ENCODE measurements around the gene TNNI3K. TPM values are rescaled to one million over a fixed set of nuclear protein-coding genes. Genes with fewer than 3 reads are reported as not detected.

The TNNI3K gene
- total RNA-seq, 1 experiment from 2014 or later = 0.49 TPM

GRCh38 chr1:74455390-74455789 is 220.2 kb downstream of the TNNI3K start:
- Histone ChIP-seq H3K9ac (ENCODE audit: low read length) (no peak overlapping the region), H3K4me3 (replicated peaks in 1 of 2; ENCODE audit: low read depth in 1 of 2, low read length in 2 of 2) (no peak overlapping the region), H3K4me1 (ENCODE audit: control insufficient read depth in 1 of 2, insufficient read depth in 2 of 2, low read length in 2 of 2) (no peaks in the 10 kb centered on the region), H3K27me3 (ENCODE audit: insufficient read depth, low read length) (0 out of 2 replicates have a peak, but pooled peaks cover 3% of the 10 kb centered on the region), H3K27ac (ENCODE audit: low read depth, low read length) (no peak overlapping the region), H3K9me3 (ENCODE audit: control insufficient read depth in 1 of 2, insufficient read depth in 1 of 2, low read depth in 1 of 2, low read length in 2 of 2) (no peaks in the 10 kb centered on the region), H3K9me2 (ENCODE audit: insufficient read depth) (no peaks in the 10 kb centered on the region), H3K36me3 (ENCODE audit: control insufficient read depth in 1 of 2, insufficient read depth in 2 of 2, low read length in 2 of 2) (no peaks in the 10 kb centered on the region), H3K4me2 (ENCODE audit: low read length) (no peak overlapping the region), H3K79me2 (ENCODE audit: insufficient read depth, low read length) (no peaks in the 10 kb centered on the region), H2AFZ (ENCODE audit: low read depth, low read length, poor library complexity, severe bottlenecking) (no peak overlapping the region), H4K20me1 (ENCODE audit: insufficient read depth) (no peaks in the 10 kb centered on the region)
- RAD21 ChIA-PET (ENCODE audit: low non-redundant PET in 1 of 2, low total read pairs in 2 of 2, uncharacterized antibody in 2 of 2, unreplicated experiment in 2 of 2) = no interaction called here
- BruUV-seq (replicated peaks) = no TSS peak
- DNase-seq (ENCODE audit: low read depth, low spot score) (no peak), ATAC-seq (no peak)
- intact Hi-C loops (cut with micrococcal nuclease) = no loop called here
- POLR2A ChIA-PET = no interaction called here
- CTCF ChIA-PET = no interaction called here
- TF ChIP-seq SP1 (IDR thresholded peaks at IDR 0.05; ENCODE audit: low read depth) = no peak
- TF ChIP-seq CEBPB (IDR thresholded peaks at IDR 0.05; ENCODE audit: low read depth) = no peak

GRCh38 chr1:74457253-74457652 is 222.1 kb downstream of the TNNI3K start:
- no peaks in the 10 kb centered on the region for H3K79me2 ChIP-seq (ENCODE audit: insufficient read depth, low read length)
- H3K4me1 ChIP-seq (ENCODE audit: control insufficient read depth in 1 of 2, insufficient read depth in 2 of 2, low read length in 2 of 2) = no peaks in the 10 kb centered on the region
- ChIA-PET RAD21 (ENCODE audit: low non-redundant PET in 1 of 2, low total read pairs in 2 of 2, uncharacterized antibody in 2 of 2, unreplicated experiment in 2 of 2) (no interaction called here), CTCF (no interaction called here), POLR2A (no interaction called here)
- H3K9ac ChIP-seq (ENCODE audit: low read length) = no peak overlapping the region
- no peaks in the 10 kb centered on the region for H4K20me1 ChIP-seq (ENCODE audit: insufficient read depth)
- no peaks in the 10 kb centered on the region for H3K9me2 ChIP-seq (ENCODE audit: insufficient read depth)
- H2AFZ ChIP-seq (ENCODE audit: low read depth, low read length, poor library complexity, severe bottlenecking) = no peak overlapping the region
- H3K27ac ChIP-seq (ENCODE audit: low read depth, low read length) = no peak overlapping the region
- 0 out of 2 replicates have a peak, but pooled peaks cover 3% of the 10 kb centered on the region for H3K27me3 ChIP-seq (ENCODE audit: insufficient read depth, low read length)
- no peaks in the 10 kb centered on the region for H3K36me3 ChIP-seq (ENCODE audit: control insufficient read depth in 1 of 2, insufficient read depth in 2 of 2, low read length in 2 of 2)
- no peak overlapping the region for H3K4me3 ChIP-seq (replicated peaks in 1 of 2; ENCODE audit: low read depth in 1 of 2, low read length in 2 of 2)
- intact Hi-C loops (cut with micrococcal nuclease) = no loop called here
- no peak for DNase-seq (ENCODE audit: low read depth, low spot score)
- TF ChIP-seq YY1 (IDR thresholded peaks at IDR 0.05; ENCODE audit: extremely low read depth, insufficient replicate concordance, low read depth, low read length) = no peak
- TF ChIP-seq SRF (IDR thresholded peaks at IDR 0.05; ENCODE audit: low read depth) = no peak
- no peak for TF ChIP-seq RAD21 (IDR thresholded peaks at IDR 0.05; ENCODE audit: low read depth)
- TF ChIP-seq FOSL1 (IDR thresholded peaks at IDR 0.05; ENCODE audit: low read depth) = no peak
- H3K9me3 ChIP-seq (ENCODE audit: control insufficient read depth in 1 of 2, insufficient read depth in 1 of 2, low read depth in 1 of 2, low read length in 2 of 2) = no peaks in the 10 kb centered on the region
- no TSS peak for BruUV-seq (replicated peaks)
- H3K4me2 ChIP-seq (ENCODE audit: low read length) = no peak overlapping the region
- no peak for ATAC-seq
